ENCODE measurements around the gene SSX2IP. TPM values are rescaled to one million over a fixed set of nuclear protein-coding genes. Genes with fewer than 3 reads are reported as not detected.

The SSX2IP gene
- total RNA-seq, 1 donor: 13.4 TPM

DNA sequence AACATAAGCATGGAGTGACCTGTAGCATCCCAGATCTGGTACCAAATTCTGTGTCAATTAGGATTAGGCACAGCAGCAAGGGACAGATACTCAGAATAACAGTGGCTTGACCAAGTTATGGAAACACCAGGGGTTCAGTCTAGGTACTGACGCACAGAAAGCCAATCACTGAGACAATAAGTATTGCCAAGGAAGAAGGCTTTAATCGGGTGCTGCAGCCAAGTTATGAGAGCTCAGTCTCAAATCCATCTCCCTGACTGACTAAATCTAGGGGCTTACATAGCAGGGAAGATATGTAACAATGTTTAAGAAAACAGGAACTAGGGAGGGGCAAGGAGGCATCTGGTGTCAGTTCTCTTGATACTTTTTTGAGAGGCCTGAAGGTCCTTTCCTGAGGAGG lies 76.4 kb downstream of the SSX2IP start:
- no peak overlapping the region for H3K4me3 ChIP-seq (ENCODE audit: low read depth, low read length)
- DNase-seq (ENCODE audit: low read depth): no peak
- TF ChIP-seq, protein P1, sequence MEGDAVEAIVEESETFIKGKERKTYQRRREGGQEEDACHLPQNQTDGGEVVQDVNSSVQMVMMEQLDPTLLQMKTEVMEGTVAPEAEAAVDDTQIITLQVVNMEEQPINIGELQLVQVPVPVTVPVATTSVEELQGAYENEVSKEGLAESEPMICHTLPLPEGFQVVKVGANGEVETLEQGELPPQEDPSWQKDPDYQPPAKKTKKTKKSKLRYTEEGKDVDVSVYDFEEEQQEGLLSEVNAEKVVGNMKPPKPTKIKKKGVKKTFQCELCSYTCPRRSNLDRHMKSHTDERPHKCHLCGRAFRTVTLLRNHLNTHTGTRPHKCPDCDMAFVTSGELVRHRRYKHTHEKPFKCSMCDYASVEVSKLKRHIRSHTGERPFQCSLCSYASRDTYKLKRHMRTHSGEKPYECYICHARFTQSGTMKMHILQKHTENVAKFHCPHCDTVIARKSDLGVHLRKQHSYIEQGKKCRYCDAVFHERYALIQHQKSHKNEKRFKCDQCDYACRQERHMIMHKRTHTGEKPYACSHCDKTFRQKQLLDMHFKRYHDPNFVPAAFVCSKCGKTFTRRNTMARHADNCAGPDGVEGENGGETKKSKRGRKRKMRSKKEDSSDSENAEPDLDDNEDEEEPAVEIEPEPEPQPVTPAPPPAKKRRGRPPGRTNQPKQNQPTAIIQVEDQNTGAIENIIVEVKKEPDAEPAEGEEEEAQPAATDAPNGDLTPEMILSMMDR (IDR thresholded peaks at IDR 0.05; ENCODE audit: insufficient read depth, low read depth, low read length): no peak

DNA sequence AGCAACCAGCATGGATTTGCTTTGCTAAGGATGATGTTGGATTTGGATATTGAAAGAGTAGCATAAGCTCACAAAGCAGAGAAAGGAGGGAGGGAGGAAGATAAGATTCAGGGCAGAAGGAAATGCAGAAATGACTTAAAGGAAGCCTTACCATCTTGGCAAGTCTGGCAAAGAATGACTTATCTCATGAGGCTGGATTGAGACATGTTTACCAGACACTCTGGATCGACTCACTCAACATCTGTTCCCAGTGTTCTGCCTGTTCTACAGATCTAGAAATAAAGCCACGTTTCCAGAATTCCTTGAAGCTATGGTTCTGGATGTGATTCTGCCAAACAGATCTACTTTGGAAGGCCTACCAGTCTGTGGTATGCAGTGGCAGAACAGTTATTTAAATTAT lies 77.2 kb downstream of the SSX2IP start:
- no peak for DNase-seq (ENCODE audit: low read depth)
- TF ChIP-seq, protein P1 (IDR thresholded peaks at IDR 0.05; ENCODE audit: insufficient read depth, low read depth, low read length): no peak
- no peak overlapping the region for H3K4me3 ChIP-seq (ENCODE audit: low read depth, low read length)

DNA sequence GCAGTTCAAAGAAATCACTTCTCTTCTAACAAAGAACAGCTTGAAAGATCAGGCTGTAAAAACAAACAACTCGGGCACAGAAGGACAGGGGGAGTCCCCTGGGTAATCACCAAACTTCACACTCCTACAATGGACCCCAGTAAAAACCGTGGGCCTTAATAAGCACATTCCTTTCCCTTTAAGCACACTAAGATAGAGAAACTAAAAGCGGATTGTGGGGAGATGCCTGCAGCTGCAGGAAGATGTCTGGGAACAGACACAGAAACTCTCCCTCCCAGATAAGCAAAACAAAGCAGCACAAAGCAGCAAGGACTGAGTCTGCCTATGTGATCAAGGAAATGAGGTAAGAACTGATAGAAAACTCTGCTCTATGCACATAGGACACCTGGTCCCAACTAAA lies 78.5 kb downstream of the SSX2IP start:
- no peak overlapping the region for H3K4me3 ChIP-seq (ENCODE audit: low read depth, low read length)
- DNase-seq (ENCODE audit: low read depth): peak; percentile 50
- TF ChIP-seq, protein P1 (IDR thresholded peaks at IDR 0.05; ENCODE audit: insufficient read depth, low read depth, low read length): no peak

DNA sequence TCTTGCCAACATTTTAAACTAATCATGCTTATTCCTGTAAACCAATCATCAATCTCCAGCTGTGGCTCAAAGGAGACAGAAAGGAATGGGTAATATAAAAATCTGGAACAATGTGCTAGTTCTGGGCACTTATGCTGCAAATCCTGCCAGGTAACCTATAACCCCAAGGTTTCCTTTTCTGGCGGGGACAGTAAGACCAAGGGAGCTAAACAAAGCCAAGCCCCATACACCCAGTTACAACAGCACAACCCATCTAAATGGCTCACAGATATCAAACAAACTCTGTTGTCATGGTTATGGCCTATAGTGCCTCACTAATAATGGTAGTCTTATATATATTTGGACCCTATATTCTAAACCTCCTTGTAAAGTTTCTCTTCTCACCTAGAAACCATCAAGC lies 79.2 kb downstream of the SSX2IP start:
- no peak for DNase-seq (ENCODE audit: low read depth)
- H3K4me3 ChIP-seq (ENCODE audit: low read depth, low read length): no peak overlapping the region
- TF ChIP-seq, protein P1 (IDR thresholded peaks at IDR 0.05; ENCODE audit: insufficient read depth, low read depth, low read length): no peak

DNA sequence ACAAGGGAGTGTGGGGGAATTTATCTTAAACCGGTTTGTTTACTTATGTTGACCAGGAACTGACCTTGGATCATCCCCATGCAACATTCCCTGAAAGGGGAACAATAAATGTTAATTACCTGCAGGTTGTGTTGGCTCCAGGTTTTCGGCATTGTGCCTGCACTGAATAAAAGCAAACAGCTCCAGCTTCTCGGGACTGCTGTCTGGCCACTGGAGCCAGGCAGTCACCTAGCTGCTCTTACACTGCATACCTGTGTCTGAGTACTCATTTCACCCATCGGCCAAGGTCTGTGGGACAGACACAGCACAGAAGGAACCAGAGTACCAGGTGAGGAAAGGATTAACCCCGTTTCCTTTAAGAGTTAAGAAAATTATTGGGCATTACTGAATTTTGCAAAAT lies 83.3 kb downstream of the SSX2IP start:
- H3K4me3 ChIP-seq (ENCODE audit: low read depth, low read length): no peak overlapping the region
- DNase-seq (ENCODE audit: low read depth): no peak
- TF ChIP-seq, protein P1 (IDR thresholded peaks at IDR 0.05; ENCODE audit: insufficient read depth, low read depth, low read length): no peak

DNA sequence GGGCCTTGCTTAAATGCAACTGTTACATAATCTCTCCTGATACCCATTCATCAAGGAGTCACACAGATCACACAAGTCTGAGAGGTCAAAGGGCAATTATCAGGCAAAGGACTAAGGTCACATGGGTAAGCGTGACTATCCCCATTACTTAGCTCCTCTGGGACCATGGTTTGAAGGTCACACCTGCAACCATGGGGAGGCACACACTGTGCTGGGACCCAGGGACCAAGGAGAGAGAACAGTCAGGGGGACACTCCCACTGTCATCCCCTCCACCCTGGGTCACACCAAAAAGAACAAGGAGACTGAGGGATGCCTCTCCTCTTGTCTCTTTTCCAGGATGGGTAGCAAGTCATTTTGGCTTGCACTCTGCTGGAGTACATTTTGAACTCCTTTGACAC lies 85.1 kb downstream of the SSX2IP start:
- no peak overlapping the region for H3K4me3 ChIP-seq (ENCODE audit: low read depth, low read length)
- TF ChIP-seq, protein P1 (IDR thresholded peaks at IDR 0.05; ENCODE audit: insufficient read depth, low read depth, low read length): no peak
- no peak for DNase-seq (ENCODE audit: low read depth)
